Activated CD8-positive, alpha-beta T cell treated with anti-CD3 and anti-CD28 coated beads, Interleukin-2, amount 10 ng/mL, durations not matched to agents 7 days and 5 days (primary cell): Measurements from ENCODE around the gene ZNF57. TPM values are rescaled to one million over a fixed set of nuclear protein-coding genes. Genes with fewer than 3 reads are reported as not detected.
"Not testable (repeated sequence)": the region's sequence is repeated elsewhere in the genome, so short reads cannot be mapped to it uniquely, and the experiment has no call there.

Experiments used
- ATAC-seq: fragments of 150-1000 bp; cut with Tn5 transposase; one replicate; pipeline ENCODE4 v1.10.0; 2021; ENCODE audit warnings: moderate library complexity
- CTCF ChIA-PET: fragments of 350-600 bp; sonication (Branson Sonifier 250); formaldehyde crosslinking; loops from one replicate; lab custom pipeline; 2021; ENCODE audit warnings: antibody characterized with exemption; lab: Charles Lee
- POLR2A ChIA-PET: fragments of 350-600 bp; sonication (Branson Sonifier 250); formaldehyde crosslinking; loops from one replicate; lab custom pipeline; 2021; ENCODE audit warnings: antibody characterized with exemption; lab: Charles Lee
- DNase-seq: peaks from one replicate; pipeline ENCODE4 v3.0.0-alpha.2; 2020
- H3K27ac Mint-ChIP-seq: one replicate; pipeline ENCODE4 v1.8.0; 2021; ENCODE audit warnings: mild to moderate bottlenecking, mixed read lengths
- H3K27me3 Mint-ChIP-seq: one replicate; pipeline ENCODE4 v1.8.0; 2021; ENCODE audit warnings: low read depth, mixed read lengths
- H3K36me3 Mint-ChIP-seq: one replicate; pipeline ENCODE4 v1.8.0; 2021; ENCODE audit warnings: low read depth, mixed read lengths
- H3K4me1 Mint-ChIP-seq: one replicate; pipeline ENCODE4 v1.8.0; 2021; ENCODE audit warnings: low read depth, mixed read lengths
- H3K4me3 Mint-ChIP-seq: one replicate; pipeline ENCODE4 v1.8.0; 2021; ENCODE audit warnings: mild to moderate bottlenecking, mixed read lengths
- H3K9me3 Mint-ChIP-seq: one replicate; pipeline ENCODE4 v1.8.0; 2022; ENCODE audit warnings: mixed read lengths; ENCODE audit not compliant: insufficient read depth
- total RNA-seq, 2 experiments: library from RNA; stranded (reverse); gene quantifications; one replicate each; pipeline ENCODE4 v1.2.3, GENCODE V29; 2021

Gene ZNF57
- total RNA-seq, 2 experiments from 2014 or later, result 4.0 to 4.5 TPM

DNA sequence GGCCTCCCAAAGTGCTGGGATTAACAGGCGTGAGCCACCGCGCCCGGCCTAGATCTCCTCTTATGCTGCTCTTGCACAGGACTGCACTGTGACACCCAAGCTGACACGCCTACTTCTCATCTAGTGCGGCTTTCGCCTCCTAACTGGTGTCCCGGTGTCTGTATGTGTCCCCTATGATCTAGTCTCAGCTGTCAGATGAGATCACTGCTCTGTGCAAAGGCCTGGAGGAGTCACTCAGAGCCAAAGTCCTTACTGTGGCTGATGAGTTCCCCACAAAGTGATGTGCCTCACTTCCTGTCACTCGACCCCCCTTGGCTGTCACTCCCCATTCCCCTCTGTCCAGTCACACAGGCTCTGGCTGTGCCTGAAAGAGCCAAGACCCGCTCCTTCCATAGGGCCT, 31.1 kb upstream of the ZNF57 start:
- Mint-ChIP-seq H3K27ac (no peak overlapping the region), H3K27me3 (peaks cover 3% of the 10 kb centered on the region), H3K9me3 (peaks cover 4% of the 10 kb centered on the region), H3K4me3 (no peak overlapping the region), H3K4me1 (peaks cover 2% of the 10 kb centered on the region), H3K36me3 (no peaks in the 10 kb centered on the region)
- CTCF ChIA-PET, result interaction anchor here (1.1 to 1.3 kb wide), 2 partner anchors 18 to 50 kb away, joined by 3 read pairs; partner anchors contain the start of gene ZNF554
- POLR2A ChIA-PET, result no interaction called here
- DNase-seq (no peak), ATAC-seq (no peak)

DNA sequence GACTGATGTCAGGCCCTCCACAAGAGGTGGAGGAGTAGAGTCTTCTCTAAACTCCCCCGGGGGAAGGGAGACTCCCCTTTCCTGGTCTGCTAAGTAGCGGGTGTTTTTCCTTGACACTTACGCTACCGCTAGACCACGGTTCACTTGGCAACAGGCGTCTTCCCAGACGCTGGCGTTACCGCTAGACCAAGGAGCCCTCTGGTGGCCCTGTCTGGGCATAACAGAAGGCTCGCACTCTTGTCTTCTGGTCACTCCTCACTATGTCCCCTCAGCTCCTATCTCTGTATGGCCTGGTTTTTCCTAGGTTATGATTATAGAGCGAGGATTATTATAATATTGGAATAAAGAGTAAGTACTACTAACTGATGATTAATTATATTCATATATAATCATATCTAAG, 28.6 kb upstream of the ZNF57 start:
- H3K4me3 Mint-ChIP-seq, H3K9me3 Mint-ChIP-seq, H3K27me3 Mint-ChIP-seq, H3K4me1 Mint-ChIP-seq, H3K36me3 Mint-ChIP-seq, H3K27ac Mint-ChIP-seq, ATAC-seq, POLR2A ChIA-PET: not testable (repeated sequence)
- peak; percentile 27 for DNase-seq
- CTCF ChIA-PET, result interaction anchor here (1.7 kb wide), 1 partner anchor 224 kb away, joined by 7 read pairs; no protein-coding TSS in a partner anchor

DNA sequence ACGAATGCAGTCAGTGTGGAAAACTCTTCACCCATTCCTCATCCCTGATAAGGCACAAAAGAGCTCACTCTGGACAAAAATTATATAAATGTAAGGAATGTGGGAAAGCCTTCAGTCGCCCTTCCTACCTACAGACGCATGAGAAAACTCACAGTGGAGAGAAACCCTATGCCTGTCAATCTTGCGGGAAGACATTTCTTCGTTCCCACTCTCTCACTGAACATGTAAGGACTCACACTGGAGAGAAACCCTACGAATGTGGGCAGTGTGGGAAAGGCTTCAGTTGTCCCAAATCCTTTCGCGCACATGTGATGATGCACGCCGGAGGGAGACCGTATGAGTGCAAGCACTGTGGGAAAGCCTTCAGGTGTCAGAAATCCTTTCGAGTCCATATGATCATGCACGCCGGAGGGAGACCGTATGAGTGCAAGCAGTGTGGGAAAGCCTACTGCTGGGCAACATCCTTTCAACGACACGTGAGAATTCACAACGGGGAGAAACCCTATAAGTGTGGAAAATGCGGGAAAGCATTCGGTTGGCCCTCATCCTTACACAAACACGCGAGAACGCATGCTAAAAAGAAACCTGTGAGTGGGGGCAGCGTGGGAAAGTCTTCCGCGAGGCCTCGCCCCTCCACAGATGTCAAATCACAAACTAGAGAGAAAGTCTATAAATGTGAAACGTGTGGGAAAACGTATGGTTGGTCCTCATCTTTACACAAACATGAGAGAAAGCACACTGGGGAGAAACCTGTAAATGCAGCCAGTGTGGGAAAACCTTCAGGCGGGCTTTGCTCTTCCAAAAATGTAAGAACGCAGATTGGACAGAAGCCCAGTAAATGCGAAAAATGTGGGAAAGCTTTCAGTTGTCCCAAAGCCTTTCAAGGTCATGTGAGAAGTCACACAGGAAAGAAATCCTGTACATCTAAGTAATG, 23.1 kb upstream of the ZNF57 start:
- ChIA-PET POLR2A (no interaction called here), CTCF (interaction anchor here (1.2 kb wide), 1 partner anchor 10 kb away, joined by 3 read pairs; no protein-coding TSS in a partner anchor)
- H3K9me3 Mint-ChIP-seq, result peaks cover 8% of the 10 kb centered on the region
- H3K27ac Mint-ChIP-seq, result no peak overlapping the region
- peaks cover 7% of the 10 kb centered on the region for H3K36me3 Mint-ChIP-seq
- DNase-seq, result no peak
- no peaks in the 10 kb centered on the region for H3K4me1 Mint-ChIP-seq
- no peak overlapping the region for H3K4me3 Mint-ChIP-seq
- H3K27me3 Mint-ChIP-seq, result no peaks in the 10 kb centered on the region
- no peak for ATAC-seq

DNA sequence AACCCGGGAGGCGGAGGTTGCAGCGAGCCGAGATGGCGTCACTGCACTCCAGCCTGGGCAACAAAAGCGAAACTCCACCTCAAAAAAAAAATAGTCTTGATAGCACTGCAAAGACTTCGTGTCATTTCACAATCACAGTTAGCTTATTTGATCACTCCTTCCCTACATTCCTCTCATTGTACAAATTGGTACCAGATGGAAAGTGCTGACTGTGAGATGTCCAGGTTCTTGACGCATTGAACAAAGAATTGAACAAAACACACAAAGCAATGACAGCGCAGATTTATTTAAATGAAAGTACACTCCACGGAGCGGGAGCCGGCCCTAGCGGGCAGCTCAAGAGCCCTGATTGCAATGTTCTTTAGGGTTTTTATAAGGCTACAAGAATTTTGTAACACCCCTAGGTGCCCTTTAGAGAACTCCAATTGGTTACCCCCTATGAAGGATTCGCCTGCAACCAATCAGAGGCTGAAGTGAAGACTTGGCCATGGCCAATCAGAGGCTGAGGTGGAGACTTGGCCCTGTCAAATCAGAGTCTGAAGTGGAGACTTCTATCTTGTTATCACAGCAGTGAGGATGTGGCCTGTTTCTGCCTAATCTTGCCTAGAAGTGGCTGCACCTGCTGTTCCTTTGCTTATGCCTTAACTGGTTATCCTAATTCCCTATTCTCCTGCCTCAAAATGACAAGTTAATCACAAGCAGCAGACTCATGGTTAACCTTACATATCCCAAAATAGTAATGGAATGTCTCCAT, 16.9 kb upstream of the ZNF57 start:
- H3K36me3 Mint-ChIP-seq, result no peaks in the 10 kb centered on the region
- H3K9me3 Mint-ChIP-seq, result no peaks in the 10 kb centered on the region
- CTCF ChIA-PET, result no interaction called here
- DNase-seq (no peak), ATAC-seq (no peak)
- H3K27ac Mint-ChIP-seq, result no peak overlapping the region
- H3K27me3 Mint-ChIP-seq, result no peaks in the 10 kb centered on the region
- H3K4me1 Mint-ChIP-seq, result peaks cover 5% of the 10 kb centered on the region
- POLR2A ChIA-PET, result no interaction called here
- H3K4me3 Mint-ChIP-seq, result no peak overlapping the region

DNA sequence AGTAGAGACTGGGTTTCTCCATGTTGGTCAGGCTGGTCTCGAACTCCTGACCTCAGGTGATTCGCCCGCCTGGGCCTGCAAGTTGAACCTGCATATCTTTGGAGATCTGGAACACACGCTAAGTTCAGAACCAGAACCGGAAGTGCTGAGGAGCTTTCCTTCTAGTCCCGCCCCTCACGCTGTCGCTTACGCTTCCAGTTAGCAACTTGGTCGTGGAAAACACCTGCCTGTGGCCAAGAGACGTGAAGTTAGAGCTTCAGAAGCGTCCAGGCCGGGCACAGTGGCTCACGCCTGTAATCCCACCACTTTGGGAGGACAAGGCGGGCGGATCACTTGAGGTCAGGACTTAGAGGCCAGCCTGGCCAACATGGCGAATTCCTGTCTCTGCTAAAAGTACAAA, 15.0 kb upstream of the ZNF57 start:
- ChIA-PET POLR2A (no interaction called here), CTCF (interaction anchor here (1.4 to 1.8 kb wide), 2 partner anchors 38 to 65 kb away, joined by 3 to 5 read pairs; no protein-coding TSS in a partner anchor)
- ATAC-seq (no peak), DNase-seq (no peak)
- no peaks in the 10 kb centered on the region for H3K9me3 Mint-ChIP-seq
- no peaks in the 10 kb centered on the region for H3K27me3 Mint-ChIP-seq
- H3K36me3 Mint-ChIP-seq, result no peaks in the 10 kb centered on the region
- H3K27ac Mint-ChIP-seq, result no peak overlapping the region
- no peak overlapping the region for H3K4me3 Mint-ChIP-seq
- H3K4me1 Mint-ChIP-seq, result peaks cover 5% of the 10 kb centered on the region

DNA sequence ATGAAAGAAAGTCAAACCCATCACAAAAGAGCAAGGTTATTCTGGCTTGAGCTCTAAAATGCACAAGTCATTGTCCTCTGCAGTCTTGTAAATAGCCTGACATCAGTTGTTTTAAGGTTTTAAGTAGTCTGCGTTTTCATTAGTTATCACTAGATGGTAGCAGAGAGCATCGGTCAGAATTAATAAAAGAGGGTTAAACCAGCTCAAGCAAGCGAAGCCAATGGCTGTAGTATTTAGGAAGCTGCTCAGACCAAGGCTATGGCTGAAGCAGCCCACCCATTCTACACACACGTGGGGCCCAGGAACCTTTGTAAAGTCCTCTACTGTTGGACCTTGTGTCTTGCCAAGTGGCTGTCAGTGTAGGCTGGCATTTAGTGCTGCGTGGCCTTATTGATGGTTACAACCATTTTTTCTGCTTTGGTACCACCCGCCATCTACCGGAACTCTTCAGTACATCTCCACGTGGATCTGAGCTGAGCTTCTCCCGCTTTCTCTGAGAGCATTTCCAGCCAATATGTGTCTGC, 13.3 kb upstream of the ZNF57 start:
- POLR2A ChIA-PET, result interaction anchor here (0.6 kb wide), 2 partner anchors 18 to 430 kb away, joined by 3 read pairs; no protein-coding TSS in a partner anchor
- peak; percentile 42 for ATAC-seq

GRCh38 chr19:2888731-2889224, 11.9 kb upstream of the ZNF57 start:
- H3K9me3 Mint-ChIP-seq, result no peaks in the 10 kb centered on the region

More for the DNA sequence above, 13.3 kb upstream of the ZNF57 start:
- peaks cover 7% of the 10 kb centered on the region for H3K4me1 Mint-ChIP-seq
- no peak overlapping the region for H3K4me3 Mint-ChIP-seq
- H3K36me3 Mint-ChIP-seq, result no peaks in the 10 kb centered on the region
- H3K27me3 Mint-ChIP-seq, result no peaks in the 10 kb centered on the region
- CTCF ChIA-PET, result interaction anchor here (0.6 to 2.6 kb wide), 20 partner anchors 9 to 384 kb away, joined by 3 to 23 read pairs (median 4); partner anchors contain the start of genes ZNF555, ZNF556, ZNF57 and ZNF77
- DNase-seq, result no peak
- no peaks in the 10 kb centered on the region for H3K9me3 Mint-ChIP-seq
- H3K27ac Mint-ChIP-seq, result no peak overlapping the region

DNA sequence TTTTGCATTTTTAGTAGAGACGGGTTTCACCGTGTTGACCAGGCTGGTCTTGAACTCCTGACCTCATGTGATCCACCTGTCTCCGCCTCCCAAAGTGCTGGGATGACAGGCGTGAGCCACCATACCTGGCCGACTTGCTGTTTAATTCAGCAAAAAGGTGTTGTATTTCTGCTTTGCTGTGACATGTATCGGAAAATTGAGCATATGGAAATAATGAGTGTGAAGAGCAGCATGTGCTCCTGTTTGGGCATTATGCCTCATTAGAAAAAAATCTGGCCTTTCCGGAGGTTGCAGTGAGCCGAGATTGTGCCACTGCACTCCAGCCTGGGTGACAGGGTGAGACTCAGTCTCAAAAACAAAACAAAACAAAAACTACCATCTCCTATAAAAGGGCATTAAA, 10.2 kb upstream of the ZNF57 start:
- H3K36me3 Mint-ChIP-seq, H3K27ac Mint-ChIP-seq, CTCF ChIA-PET, H3K9me3 Mint-ChIP-seq, H3K4me1 Mint-ChIP-seq, H3K4me3 Mint-ChIP-seq, POLR2A ChIA-PET, H3K27me3 Mint-ChIP-seq, DNase-seq, ATAC-seq: not testable (repeated sequence)

More at GRCh38 chr19:2888731-2889224, 11.9 kb upstream of the ZNF57 start:
- ATAC-seq, result no peak
- POLR2A ChIA-PET, result no interaction called here
- Mint-ChIP-seq H3K36me3 (no peaks in the 10 kb centered on the region), H3K4me3 (peak overlapping the region; percentile 8), H3K27me3 (no peaks in the 10 kb centered on the region), H3K4me1 (peaks cover 7% of the 10 kb centered on the region), H3K27ac (no peak overlapping the region)
- CTCF ChIA-PET, result interaction anchor here (0.6 to 2.6 kb wide), 6 partner anchors 12 to 240 kb away, joined by 3 to 23 read pairs (median 5); partner anchors contain the start of genes ZNF555 and ZNF57
- peak; percentile 46 for DNase-seq

GRCh38 chr19:2896694-2897093, 4.0 kb upstream of the ZNF57 start:
- Mint-ChIP-seq H3K27me3 (no peaks in the 10 kb centered on the region), H3K36me3 (peaks cover 5% of the 10 kb centered on the region), H3K4me1 (peaks cover 8% of the 10 kb centered on the region), H3K4me3 (no peak overlapping the region), H3K9me3 (peaks cover 12% of the 10 kb centered on the region), H3K27ac (no peak overlapping the region)
- DNase-seq (no peak), ATAC-seq (no peak)
- ChIA-PET POLR2A (no interaction called here), CTCF (interaction anchor here (1.1 kb wide), 1 partner anchor 9 kb away, joined by 4 read pairs; no protein-coding TSS in a partner anchor)

DNA sequence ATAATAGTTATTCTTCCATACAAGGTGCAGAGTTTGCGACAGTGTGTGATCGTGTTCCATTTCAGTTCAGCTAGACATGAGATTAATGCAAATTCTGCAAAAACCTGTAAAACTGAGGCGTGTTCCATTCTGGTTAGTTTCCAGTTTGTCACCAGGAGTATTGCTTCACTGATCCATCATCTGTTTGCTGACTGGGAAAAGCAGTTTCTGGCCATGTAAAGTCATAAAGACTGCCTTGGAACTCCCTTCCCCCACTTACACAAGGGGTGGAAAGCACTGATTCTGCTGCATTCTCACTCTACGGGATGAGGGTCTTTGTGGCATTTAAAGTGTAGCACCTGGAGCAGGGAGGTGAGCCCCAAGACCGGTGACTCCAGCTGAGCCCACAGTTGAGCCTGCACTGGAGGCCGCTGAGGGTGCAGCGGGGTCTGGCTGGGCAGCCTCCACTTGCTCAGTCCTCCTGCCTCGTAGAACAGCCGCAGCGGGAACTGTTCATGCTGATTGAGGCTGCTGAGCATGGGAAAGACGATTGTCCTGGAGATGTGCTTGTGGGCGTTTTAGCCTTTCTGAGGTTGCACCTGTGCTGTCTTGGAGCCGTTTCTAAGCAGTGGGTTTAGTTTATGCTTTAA, 2.0 kb downstream of the ZNF57 start:
- Mint-ChIP-seq H3K36me3 (peaks cover 8% of the 10 kb centered on the region), H3K4me1 (peaks cover 16% of the 10 kb centered on the region), H3K4me3 (no peak overlapping the region), H3K27me3 (no peaks in the 10 kb centered on the region), H3K27ac (no peak overlapping the region), H3K9me3 (peaks cover 4% of the 10 kb centered on the region)
- ChIA-PET CTCF (no interaction called here), POLR2A (no interaction called here)
- DNase-seq (no peak), ATAC-seq (no peak)

DNA sequence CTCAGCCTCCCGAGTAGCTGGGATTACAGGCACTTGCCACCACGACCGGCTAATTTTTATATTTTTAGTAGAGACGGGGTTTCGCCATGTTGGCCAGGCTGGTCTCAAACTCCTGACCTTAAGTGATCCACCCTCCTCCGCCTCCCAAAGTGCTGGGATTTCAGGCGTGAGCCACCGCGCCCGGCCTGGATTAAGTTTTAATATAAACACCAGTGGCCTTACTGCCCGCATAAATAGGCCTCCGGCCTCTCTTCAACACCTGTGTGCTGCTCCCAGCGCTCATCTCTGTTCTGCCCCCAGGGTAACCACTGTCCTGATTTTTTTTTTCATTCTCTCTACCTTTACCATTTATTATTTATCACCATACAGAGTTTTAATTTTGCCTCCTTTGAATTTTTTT, 2.6 kb downstream of the ZNF57 start:
- POLR2A ChIA-PET, H3K36me3 Mint-ChIP-seq, DNase-seq, ATAC-seq, H3K4me3 Mint-ChIP-seq, H3K27me3 Mint-ChIP-seq, CTCF ChIA-PET, H3K9me3 Mint-ChIP-seq, H3K27ac Mint-ChIP-seq: not testable (repeated sequence)
- peaks cover 16% of the 10 kb centered on the region for H3K4me1 Mint-ChIP-seq
